Measurements from ENCODE around the gene TRIM7.
"Not testable (repeated sequence)": the region's sequence is repeated elsewhere in the genome, so short reads cannot be mapped to it uniquely, and the experiment has no call there.

Gene TRIM7

GRCh38 chr5:181223058-181223728 is 18.2 kb upstream of the TRIM7 start, which contains the start of gene TRIM41:
Gene TRIM41 (plus strand): TSS chr5:181223281. CDS start chr5:181224000, 719 bp downstream.
- H3K4me3 ChIP-seq (ENCODE audit: low read length), result peak within 1 kb of the TSS; percentile 84
- no peak for TF ChIP-seq ZNF274 (IDR thresholded peaks at IDR 0.05; ENCODE audit: low read depth, low read length)

- TF ChIP-seq ZNF274 (IDR thresholded peaks at IDR 0.05; ENCODE audit: low read depth, low read length), result no peak
- peak overlapping the region; percentile 67 for H3K4me3 ChIP-seq (ENCODE audit: low read length)
These were observed 17.6 kb upstream of the TRIM7 start for GRCh38 chr5:181222630-181223057.

GRCh38 chr5:181221792-181222629 is 17.0 kb upstream of the TRIM7 start:
- H3K4me3 ChIP-seq (ENCODE audit: low read length), result peak overlapping the region; percentile 67; the same call in 1 of the 2 replicates
- TF ChIP-seq ZNF274 (IDR thresholded peaks at IDR 0.05; ENCODE audit: low read depth, low read length), result no peak

- TF ChIP-seq ZNF274 (IDR thresholded peaks at IDR 0.05; ENCODE audit: low read depth, low read length), result no peak
- peak overlapping the region; percentile 15; the same call in 1 of the 2 replicates for H3K4me3 ChIP-seq (ENCODE audit: low read length)
These were observed 16.3 kb upstream of the TRIM7 start for GRCh38 chr5:181221105-181221791.

- TF ChIP-seq ZNF274 (IDR thresholded peaks at IDR 0.05; ENCODE audit: low read depth, low read length), result no peak
- H3K4me3 ChIP-seq (ENCODE audit: low read length), result no peak overlapping the region
These were observed 15.2 kb upstream of the TRIM7 start for GRCh38 chr5:181220178-181220515.

GRCh38 chr5:181219262-181220177 is 14.5 kb upstream of the TRIM7 start:
- no peak for TF ChIP-seq ZNF274 (IDR thresholded peaks at IDR 0.05; ENCODE audit: low read depth, low read length)

GRCh38 chr5:181218795-181219124 is 13.8 kb upstream of the TRIM7 start:
- peak overlapping the region; percentile 71 for H3K4me3 ChIP-seq (ENCODE audit: low read length)
- TF ChIP-seq ZNF274 (IDR thresholded peaks at IDR 0.05; ENCODE audit: low read depth, low read length), result no peak

More at GRCh38 chr5:181219262-181220177, 14.5 kb upstream of the TRIM7 start:
- no peak overlapping the region for H3K4me3 ChIP-seq (ENCODE audit: low read length)

- TF ChIP-seq ZNF274 (IDR thresholded peaks at IDR 0.05; ENCODE audit: low read depth, low read length), result no peak
- H3K4me3 ChIP-seq (ENCODE audit: low read length), result peak overlapping the region; percentile 54; the same call in 1 of the 2 replicates
These were observed 12.7 kb upstream of the TRIM7 start for GRCh38 chr5:181217803-181218062.

- TF ChIP-seq ZNF274 (IDR thresholded peaks at IDR 0.05; ENCODE audit: low read depth, low read length), result no peak
- H3K4me3 ChIP-seq (ENCODE audit: low read length), result peak overlapping the region; percentile 54; the same call in 1 of the 2 replicates
These were observed 12.3 kb upstream of the TRIM7 start for GRCh38 chr5:181217111-181217802.

- H3K4me3 ChIP-seq (ENCODE audit: low read length), result peak overlapping the region; percentile 63
- TF ChIP-seq ZNF274 (IDR thresholded peaks at IDR 0.05; ENCODE audit: low read depth, low read length), result no peak
These were observed 11.3 kb upstream of the TRIM7 start for GRCh38 chr5:181215997-181216989.

- H3K4me3 ChIP-seq (ENCODE audit: low read length), result not testable (repeated sequence)
These were observed 9.3 kb upstream of the TRIM7 start for GRCh38 chr5:181214249-181214648.

GRCh38 chr5:181212934-181213333 is 7.9 kb upstream of the TRIM7 start:
- H3K4me3 ChIP-seq (ENCODE audit: low read length), result no peak overlapping the region
- no peak for TF ChIP-seq ZNF274 (IDR thresholded peaks at IDR 0.05; ENCODE audit: low read depth, low read length)

Data from GM08714 (cell line).